ENCODE measurements around the gene NR3C1.

GRCh38 chr5:143436871-143437270, 33.4 kb upstream of the NR3C1 start:
- TF ChIP-seq ELF4 (CRISPR knock-in tag; IDR thresholded peaks at IDR 0.05; ENCODE audit: borderline replicate concordance): no peak
- TF ChIP-seq POLR2AphosphoS5 (IDR thresholded peaks at IDR 0.05; ENCODE audit: low read depth, low read length): no peak
- no peak for TF ChIP-seq CTCF (CRISPR knock-in tag; IDR thresholded peaks at IDR 0.05)
- TF ChIP-seq ZNF777 (CRISPR knock-in tag; IDR thresholded peaks at IDR 0.05): no peak
- no peak for TF ChIP-seq BHLHE40 (IDR thresholded peaks at IDR 0.05; ENCODE audit: low read length)
- no peak for TF ChIP-seq GABPB1 (CRISPR knock-in tag; IDR thresholded peaks at IDR 0.05)
- TF ChIP-seq ZNF670 (CRISPR knock-in tag; IDR thresholded peaks at IDR 0.05; ENCODE audit: borderline replicate concordance): no peak
- no peak for TF ChIP-seq ZNF274 (CRISPR knock-in tag; IDR thresholded peaks at IDR 0.05)
- no peak for TF ChIP-seq ATF1 (CRISPR knock-in tag; IDR thresholded peaks at IDR 0.05)
- TF ChIP-seq RERE (CRISPR knock-in tag; IDR thresholded peaks at IDR 0.05; ENCODE audit: low read depth): no peak
- no peak for TF ChIP-seq POLR2A (IDR thresholded peaks at IDR 0.05; ENCODE audit: insufficient read depth in 1 of 2, low read depth in 2 of 2, low read length in 2 of 2)

Data from HepG2 (cell line).